D721Med (cell line): ENCODE data around the gene USH1G.
A peak's percentile ranks its signal among the peaks of the same experiment; 100 is the strongest.

Source experiments
- DNase-seq: peaks from one replicate; pipeline ENCODE4 v3.0.0; 2011; ENCODE audit warnings: low spot score; ENCODE audit not compliant: insufficient read length
- FAIRE-seq: peaks from 2 replicates; lab custom pipeline; 2011; peaks lifted over from hg19 to GRCh38; lab: Jason Lieb, UNC
- TF ChIP-seq, protein P1 (sequence below): IDR thresholded peaks from 2 replicates; pipeline ENCODE4 v1.5.1; 2012; ENCODE audit warnings: mild to moderate bottlenecking, control low read depth; ENCODE audit not compliant: insufficient read depth; ENCODE audit errors: missing control alignments

Gene USH1G

DNA sequence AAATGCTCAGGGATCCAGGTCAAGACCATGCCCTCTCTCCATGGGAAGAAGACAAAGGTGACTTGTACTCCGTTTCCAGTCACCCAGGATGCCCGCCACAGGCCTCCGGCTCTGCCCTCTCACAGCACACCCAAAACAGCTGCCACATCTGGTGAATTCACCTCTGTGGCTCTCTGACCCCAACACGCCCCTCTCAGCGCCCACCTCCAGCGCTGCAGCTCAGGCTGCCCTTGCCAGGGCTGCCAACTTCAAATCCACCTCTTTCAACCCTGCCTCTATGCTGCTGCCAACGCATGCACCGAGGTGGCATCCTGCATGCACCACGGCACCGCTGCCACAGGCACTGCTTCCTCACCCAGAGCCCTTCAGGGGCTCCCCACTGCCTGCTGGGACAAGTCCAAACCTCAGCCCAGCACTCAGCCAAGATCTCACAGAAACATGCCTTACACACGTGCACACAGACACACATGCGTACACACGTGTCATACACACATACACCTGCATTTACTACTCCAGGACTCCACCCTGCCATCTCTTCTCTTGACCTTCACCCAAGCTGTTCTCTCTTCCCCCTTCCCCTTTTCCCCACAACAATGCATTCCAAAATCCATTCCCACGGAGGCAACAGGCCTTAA, 42.0 kb upstream of the USH1G start:
- no peak for DNase-seq
- no peak for FAIRE-seq
- TF ChIP-seq, protein P1, sequence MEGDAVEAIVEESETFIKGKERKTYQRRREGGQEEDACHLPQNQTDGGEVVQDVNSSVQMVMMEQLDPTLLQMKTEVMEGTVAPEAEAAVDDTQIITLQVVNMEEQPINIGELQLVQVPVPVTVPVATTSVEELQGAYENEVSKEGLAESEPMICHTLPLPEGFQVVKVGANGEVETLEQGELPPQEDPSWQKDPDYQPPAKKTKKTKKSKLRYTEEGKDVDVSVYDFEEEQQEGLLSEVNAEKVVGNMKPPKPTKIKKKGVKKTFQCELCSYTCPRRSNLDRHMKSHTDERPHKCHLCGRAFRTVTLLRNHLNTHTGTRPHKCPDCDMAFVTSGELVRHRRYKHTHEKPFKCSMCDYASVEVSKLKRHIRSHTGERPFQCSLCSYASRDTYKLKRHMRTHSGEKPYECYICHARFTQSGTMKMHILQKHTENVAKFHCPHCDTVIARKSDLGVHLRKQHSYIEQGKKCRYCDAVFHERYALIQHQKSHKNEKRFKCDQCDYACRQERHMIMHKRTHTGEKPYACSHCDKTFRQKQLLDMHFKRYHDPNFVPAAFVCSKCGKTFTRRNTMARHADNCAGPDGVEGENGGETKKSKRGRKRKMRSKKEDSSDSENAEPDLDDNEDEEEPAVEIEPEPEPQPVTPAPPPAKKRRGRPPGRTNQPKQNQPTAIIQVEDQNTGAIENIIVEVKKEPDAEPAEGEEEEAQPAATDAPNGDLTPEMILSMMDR, result no peak

DNA sequence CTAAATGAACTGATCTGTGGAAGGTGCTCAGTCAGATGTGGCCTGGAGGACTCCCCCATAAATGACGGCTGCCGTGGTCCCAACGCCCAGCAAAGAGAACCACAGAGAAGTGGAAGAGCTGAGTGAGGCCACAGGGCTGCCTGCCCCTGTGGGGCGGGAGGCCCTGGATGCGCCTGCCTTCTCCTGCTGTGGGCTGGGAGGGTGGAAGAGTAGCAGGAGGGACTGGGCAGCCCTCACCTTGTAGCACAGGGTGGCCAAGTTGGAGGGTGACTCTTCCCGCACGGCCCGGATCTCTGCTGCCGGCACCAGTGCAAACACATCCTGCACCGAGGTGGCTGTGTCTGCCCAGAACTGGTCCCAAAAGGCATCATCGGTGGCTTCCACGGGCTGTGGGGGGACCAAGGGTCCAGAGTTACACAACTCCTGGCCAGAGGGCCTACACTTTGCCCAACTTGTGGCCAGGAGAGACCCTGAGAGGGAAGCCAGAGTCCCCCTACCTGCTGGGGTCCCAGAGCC, 41.2 kb upstream of the USH1G start:
- FAIRE-seq, result no peak
- TF ChIP-seq, protein P1, result no peak

DNA sequence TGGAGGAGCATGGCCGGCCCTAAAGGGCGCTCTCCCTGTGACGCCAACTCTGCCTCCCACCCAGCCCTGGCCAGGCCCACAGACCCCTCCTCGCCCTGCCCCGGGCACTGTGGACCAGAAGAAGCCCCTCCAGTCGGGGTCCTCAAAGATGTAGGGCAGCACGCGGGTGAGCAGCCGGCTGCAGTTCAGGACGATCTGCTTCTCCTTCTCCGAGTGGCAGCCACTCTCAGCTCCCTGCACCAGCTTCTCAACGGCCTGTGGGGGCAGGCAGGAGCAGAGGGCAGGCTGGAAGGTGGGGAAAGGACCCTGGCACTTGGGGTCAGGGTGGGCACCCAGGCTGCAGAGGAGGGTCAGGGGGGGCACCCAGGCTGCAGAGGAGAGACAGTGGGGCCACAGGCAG, 40.6 kb upstream of the USH1G start:
- DNase-seq (no peak), FAIRE-seq (no peak)
- TF ChIP-seq, protein P1, result no peak

More for the DNA sequence above, 41.2 kb upstream of the USH1G start:
- no peak for DNase-seq

DNA sequence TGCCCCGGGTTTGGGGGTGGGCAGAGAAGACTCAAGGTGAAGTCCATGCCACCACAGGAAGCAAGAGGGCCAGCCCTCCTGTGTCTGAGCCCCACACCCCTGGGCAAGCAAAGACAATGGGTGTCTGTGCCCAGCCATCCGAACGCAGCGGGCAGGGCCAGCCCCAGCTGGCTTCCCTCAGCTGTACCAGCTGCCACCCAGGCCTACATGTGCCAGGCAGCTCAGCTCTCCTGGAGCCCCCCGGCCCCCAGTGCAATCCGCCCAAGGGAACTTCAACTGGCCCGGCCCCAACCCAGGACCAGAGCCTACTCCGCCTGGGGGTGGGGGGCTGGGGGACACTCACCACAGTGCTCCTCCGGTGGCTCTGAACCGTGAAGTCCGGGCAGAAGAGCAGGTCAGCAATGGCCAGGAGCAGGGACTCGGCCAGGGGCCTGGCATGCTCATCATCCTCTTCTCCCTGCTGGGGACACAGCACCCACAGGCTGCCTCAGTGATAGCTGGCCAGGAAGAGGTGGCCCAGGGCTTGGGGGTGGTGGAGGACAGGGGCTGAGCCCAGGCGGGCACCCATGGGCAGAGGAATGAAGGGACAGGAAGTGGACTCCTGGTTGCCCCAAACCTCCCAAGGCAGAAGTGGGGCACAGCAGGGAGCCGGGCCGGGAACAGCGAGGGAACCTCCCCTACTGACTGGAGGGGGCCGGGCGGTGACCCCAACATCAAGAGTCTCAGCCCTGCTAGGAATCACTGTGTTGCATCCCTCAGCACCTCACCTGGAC, 39.8 kb upstream of the USH1G start:
- FAIRE-seq, result no peak

DNA sequence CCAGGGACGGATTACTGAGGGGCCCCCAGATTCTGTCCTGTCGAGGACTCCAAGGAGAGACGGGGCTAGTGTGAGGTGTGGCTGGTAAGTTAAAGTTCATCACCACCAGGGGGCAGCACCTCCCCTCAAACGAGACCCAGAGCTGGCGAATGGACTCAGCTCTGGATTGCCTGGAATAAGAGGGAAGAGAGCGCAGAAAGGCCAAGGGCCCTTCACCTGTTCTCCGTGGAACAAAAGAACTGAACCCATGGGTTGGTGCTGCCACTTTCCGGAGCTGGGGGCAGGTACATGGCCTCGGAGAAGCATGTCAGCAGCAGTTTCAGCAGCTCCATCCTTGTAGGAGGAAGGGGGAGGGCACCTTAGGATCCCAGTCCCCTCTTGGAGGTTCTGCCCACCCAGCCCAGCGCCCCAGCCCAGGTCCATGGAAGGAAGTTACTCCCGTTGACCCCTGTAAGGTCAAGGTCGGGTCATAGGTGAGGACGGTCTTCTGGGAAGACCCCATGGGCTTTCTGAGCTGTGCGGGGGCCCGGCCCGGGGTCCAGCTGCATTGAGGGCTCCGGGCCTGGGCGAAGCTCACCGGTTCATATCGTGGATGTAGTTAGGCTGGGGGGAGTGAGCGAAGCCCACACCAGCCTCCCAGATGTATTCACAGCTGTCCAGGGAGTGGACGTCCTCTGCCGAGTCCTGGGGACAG, 38.7 kb upstream of the USH1G start:
- TF ChIP-seq, protein P1, result peak; percentile 95
- DNase-seq, result peak; percentile 95
- no peak for FAIRE-seq

More for the DNA sequence above, 39.8 kb upstream of the USH1G start:
- TF ChIP-seq, protein P1, result no peak
- DNase-seq, result no peak

DNA sequence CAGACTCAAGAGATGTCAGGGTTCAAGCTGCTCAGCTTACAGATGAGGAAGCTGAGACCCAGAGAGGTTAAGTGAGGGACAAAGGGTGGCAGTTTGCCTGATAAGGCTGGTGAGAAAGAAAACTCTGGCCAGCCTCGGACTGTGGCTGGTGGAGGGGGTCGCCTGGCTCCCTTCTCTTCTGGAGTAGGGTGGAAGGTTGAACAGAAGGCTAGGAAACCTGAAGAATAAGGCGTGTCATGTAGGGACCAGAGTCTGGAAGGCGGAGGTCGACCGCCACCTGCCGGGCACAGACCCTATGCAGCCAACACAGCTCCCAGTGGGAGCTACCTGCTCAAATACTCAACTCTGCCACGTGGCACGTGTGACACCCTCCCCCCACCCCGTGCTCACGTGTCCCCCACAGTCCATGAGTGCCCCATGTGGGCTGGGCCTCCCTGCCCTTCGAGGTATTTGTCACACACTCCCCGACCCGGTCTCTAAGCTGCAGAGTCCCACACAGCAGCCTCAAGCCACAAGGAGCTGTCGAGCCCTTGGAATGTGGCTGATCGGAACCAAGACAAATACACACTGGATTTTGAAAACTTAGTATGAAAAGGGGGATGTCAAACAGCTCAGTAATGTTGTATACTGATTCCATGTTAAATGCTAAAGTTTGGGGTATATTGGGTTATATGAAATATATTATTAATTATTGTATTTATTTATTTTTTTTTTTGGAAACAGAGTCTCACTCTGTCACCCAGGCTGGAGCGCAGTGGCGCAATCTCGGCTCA, 37.7 kb upstream of the USH1G start:
- DNase-seq (no peak), FAIRE-seq (no peak)
- TF ChIP-seq, protein P1, result peak; percentile 88
